Caki2 (cell line): ENCODE data around the gene PNLIPRP1. TPM values are rescaled to one million over a fixed set of nuclear protein-coding genes. Genes with fewer than 3 reads are reported as not detected.

ENCODE experiments used
- DNase-seq: peaks from one replicate; pipeline ENCODE4 v3.0.0-alpha.2; 2015; ENCODE audit warnings: low read depth
- in situ Hi-C: cut with HindIII; loops from 2 replicates; pipeline ENCODE4 v1.10.0; 2016; ENCODE audit warnings: low sequenced_read_pairs, low pct_unique_long_range_greater_than_20kb, mixed read lengths
- total RNA-seq: library from RNA; depleted of rRNA; stranded (reverse); fragments of >200 nt; shearing (Covaris generic); gene quantifications from 2 replicates; pipeline ENCODE4 v1.2.3, GENCODE V29; 2014; ENCODE audit warnings: low replicate concordance; rRNA removed

PNLIPRP1 gene
- total RNA-seq = not detected in 2 replicates

GRCh38 chr10:116590590-116591444, at the start of gene PNLIPRP1:
Gene PNLIPRP1 (plus strand): TSS chr10:116590959. CDS start chr10:116591130, 171 bp downstream.
- in situ Hi-C loops = no loop called here
- DNase-seq = no peak

- in situ Hi-C loops = no loop called here
- no peak for DNase-seq
Observed at GRCh38 chr10:116542007-116542677, 48.6 kb upstream of the PNLIPRP1 start.

GRCh38 chr10:116545122-116545521, 45.6 kb upstream of the PNLIPRP1 start:
- in situ Hi-C loops = no loop called here
- DNase-seq = no peak

- in situ Hi-C loops = no loop called here
- no peak for DNase-seq
Observed at GRCh38 chr10:116545756-116546155, 45.0 kb upstream of the PNLIPRP1 start, which contains the start of gene PNLIP. Gene PNLIP (plus strand): TSS chr10:116545931. CDS start chr10:116546093, 162 bp downstream.

GRCh38 chr10:116548301-116548700, 42.5 kb upstream of the PNLIPRP1 start:
- DNase-seq = no peak
- in situ Hi-C loops = no loop called here

GRCh38 chr10:116553378-116553980, 37.3 kb upstream of the PNLIPRP1 start:
- DNase-seq = no peak
- in situ Hi-C loops = no loop called here

- DNase-seq = no peak
- in situ Hi-C loops = no loop called here
Observed at GRCh38 chr10:116554628-116555027, 36.1 kb upstream of the PNLIPRP1 start.

GRCh38 chr10:116555880-116556279, 34.9 kb upstream of the PNLIPRP1 start:
- DNase-seq = no peak
- in situ Hi-C loops = no loop called here

- no peak for DNase-seq
- in situ Hi-C loops = no loop called here
Observed at GRCh38 chr10:116557305-116557880, 33.4 kb upstream of the PNLIPRP1 start.

GRCh38 chr10:116565534-116565933, 25.2 kb upstream of the PNLIPRP1 start:
- DNase-seq = no peak

GRCh38 chr10:116566932-116567331, 23.8 kb upstream of the PNLIPRP1 start:
- DNase-seq = no peak
- in situ Hi-C loops = no loop called here

More at GRCh38 chr10:116565534-116565933, 25.2 kb upstream of the PNLIPRP1 start:
- in situ Hi-C loops = no loop called here

GRCh38 chr10:116567335-116567734, 23.4 kb upstream of the PNLIPRP1 start:
- in situ Hi-C loops = no loop called here
- DNase-seq = no peak

- in situ Hi-C loops = no loop called here
- no peak for DNase-seq
Observed at GRCh38 chr10:116574797-116575196, 16.0 kb upstream of the PNLIPRP1 start.

- no peak for DNase-seq
- in situ Hi-C loops = no loop called here
Observed at GRCh38 chr10:116587878-116588591, 2.7 kb upstream of the PNLIPRP1 start.

GRCh38 chr10:116588995-116589394, 1.8 kb upstream of the PNLIPRP1 start:
- in situ Hi-C loops = no loop called here

GRCh38 chr10:116589926-116590325, 833 bp upstream of the PNLIPRP1 start:
- no peak for DNase-seq
- in situ Hi-C loops = no loop called here

More at GRCh38 chr10:116588995-116589394, 1.8 kb upstream of the PNLIPRP1 start:
- no peak for DNase-seq

- no peak for DNase-seq
- in situ Hi-C loops = no loop called here
Observed at GRCh38 chr10:116593139-116593740, 2.5 kb downstream of the PNLIPRP1 start.
